GM19395 (cell line): ENCODE data around the gene MAP2K5.

ENCODE experiments used
- ATAC-seq: cut with Tn5 transposase; IDR thresholded peaks from one replicate; pipeline ENCODE4 v1.9.1; 2021; ENCODE audit warnings: mild to moderate bottlenecking, moderate library complexity; ENCODE audit not compliant: unreplicated experiment

MAP2K5 gene

DNA sequence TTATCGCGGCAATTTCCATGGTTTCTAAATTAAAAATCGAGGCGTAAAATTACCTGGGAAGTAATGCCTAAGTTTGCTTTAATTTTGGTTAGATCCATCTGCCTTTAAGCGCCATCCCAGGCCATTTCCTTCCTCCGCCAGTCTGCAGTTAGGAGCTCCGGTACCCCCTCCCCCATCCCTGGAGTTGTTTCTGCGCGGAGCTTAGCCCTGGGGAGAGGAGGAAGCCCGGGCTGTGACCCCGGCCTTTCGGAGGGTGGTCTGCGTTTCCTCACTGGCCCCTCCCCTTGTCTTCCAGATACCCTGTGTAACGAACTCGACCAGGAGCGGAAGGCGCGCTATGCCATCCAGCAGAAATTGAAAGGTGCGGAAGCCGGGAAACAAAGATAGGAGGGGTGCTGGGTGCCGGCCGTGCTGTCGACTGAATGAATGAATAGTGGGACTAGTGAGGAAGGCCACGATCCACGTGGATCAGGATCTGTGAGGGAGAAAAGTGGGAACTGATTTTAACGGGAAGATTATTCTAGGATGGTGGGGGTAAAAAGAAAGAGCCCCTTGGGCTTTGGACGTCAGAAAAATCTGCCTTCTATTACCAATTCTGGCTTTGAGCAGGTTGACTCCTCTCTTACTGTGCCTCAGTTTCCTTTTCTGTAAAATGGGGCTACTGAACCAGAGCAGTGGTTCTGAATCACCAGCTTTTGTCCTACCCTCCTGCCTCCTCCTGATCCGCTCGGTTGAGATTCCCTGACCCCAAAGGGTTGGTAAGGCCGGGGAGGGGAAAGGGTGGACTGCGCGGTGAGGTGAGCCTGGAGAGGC lies 290.6 kb downstream of the MAP2K5 start:
- ATAC-seq = no peak

- ATAC-seq = no peak
Observed at GRCh38 chr15:67833710-67834511, 291.4 kb downstream of the MAP2K5 start.

DNA sequence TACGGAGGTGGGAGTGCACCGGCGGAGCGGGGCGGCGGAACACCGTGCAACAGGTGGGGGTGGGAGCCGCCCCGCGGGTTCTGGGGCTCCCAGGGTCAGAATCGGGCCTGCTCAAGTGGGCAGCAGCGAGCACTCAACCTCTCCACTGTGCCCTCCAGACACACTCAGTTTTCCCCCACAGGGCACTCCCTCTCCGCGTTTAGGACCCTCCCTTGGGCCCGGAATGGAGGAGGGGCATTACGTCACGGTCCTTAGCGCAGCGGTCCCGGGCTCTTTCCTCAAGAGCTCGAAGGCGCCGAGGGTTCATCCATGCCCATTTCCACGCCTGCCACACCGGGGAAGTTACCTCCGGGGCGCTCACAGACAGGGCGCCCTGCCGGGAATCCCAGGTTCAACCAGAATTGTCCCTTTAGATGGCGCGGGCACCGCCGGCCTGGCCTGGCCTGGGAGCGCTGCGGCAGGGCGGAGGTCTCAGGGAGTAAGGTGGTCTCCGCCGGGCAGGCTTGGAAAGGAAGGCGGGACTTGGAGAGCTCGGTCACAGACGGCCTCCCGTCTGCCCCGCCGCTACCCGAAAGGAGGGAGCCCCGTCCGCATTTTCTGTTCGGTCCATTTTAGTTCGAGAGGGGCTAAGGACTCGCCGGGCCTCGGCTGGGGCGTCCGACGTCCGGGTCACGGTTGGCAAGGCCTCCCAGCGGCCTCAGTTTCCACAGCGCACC lies 292.2 kb downstream of the MAP2K5 start:
- no peak for ATAC-seq

DNA sequence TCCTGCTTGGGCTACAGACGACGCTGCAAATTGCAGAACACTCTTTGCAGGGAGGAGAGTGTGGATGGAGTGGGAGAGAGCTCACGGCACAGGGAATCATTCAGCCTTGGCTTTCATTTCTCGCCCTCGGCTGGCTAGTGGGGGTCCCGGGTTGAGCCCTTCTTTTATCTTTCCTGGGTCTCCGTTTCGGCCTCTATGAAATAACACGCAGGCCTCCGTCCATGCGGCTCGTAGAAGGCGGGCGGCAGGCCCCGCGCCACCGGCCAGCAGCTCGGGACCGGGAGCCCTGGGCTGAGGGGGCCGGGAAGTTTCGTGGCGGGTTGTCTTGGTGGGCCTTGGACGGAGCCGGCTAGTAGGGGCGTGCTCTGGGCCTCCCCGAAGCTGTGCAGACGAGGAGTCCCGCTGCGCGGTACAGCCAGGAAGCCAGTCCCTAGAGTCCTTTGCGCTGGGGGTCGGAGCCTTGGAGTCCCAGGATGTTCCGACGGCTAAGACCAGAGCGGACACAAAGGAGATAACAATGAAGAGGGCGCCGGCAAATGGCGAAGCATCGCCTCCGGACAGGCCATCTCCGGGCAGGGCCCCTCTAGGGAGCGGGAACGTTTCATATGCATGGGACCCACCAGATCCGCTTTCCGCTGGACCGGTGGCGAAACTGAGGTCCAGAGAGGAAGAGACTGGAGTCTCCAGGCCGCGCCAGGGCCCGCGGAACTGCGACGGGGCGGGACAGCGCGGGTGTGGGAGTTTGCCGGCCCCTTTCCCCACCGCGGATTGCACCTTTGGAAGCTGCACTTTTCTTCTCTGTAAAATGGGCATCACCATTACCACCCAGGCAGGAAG lies 293.0 kb downstream of the MAP2K5 start:
- no peak for ATAC-seq

DNA sequence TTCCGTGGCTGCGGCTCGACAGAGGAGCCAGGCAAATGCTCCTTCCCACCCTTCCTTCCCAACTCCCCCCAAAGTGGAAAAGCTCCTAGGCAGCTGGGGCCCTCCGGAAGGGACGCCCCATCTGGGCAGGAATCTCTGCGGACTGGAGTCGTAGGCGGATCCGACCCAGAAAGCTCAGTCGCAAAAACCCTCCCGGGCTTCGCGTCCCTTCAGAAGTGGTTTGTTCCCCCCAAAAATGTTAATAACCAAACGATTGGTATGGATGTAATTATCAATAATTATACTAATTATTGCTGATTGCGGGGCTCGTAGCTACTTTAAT lies 293.6 kb downstream of the MAP2K5 start:
- no peak for ATAC-seq

- ATAC-seq = no peak
Observed at GRCh38 chr15:67836477-67836876, 294.0 kb downstream of the MAP2K5 start.

DNA sequence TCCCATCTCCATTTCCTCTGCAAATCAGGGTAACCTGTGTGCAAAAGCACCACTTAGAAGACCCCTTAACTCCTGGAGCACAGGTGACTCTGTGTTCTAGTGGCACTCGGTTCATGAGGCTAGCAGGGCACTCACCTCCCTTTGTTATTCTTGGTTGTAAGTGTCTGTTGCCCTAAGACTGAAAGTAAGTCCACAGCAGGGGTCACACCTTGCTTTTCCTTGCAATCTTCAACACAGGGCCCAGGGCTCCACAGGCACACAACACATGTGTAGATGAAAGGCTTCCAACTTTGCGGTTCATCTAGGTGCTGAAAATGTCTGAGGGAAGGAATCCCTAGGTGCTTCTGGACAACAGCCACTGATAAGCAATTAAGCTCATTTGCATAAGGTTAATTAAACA lies 294.5 kb downstream of the MAP2K5 start:
- ATAC-seq = no peak

GRCh38 chr15:67838789-67839332 lies 296.4 kb downstream of the MAP2K5 start:
- no peak for ATAC-seq

- peak; percentile 25 for ATAC-seq
Observed at GRCh38 chr15:67839499-67839928, 297.0 kb downstream of the MAP2K5 start.

GRCh38 chr15:67839929-67840748 lies 297.6 kb downstream of the MAP2K5 start, which contains the start of gene RNU6-1:
Gene RNU6-1, minus strand, starts transcription at chr15:67840045.
- peak; percentile 83 for ATAC-seq

DNA sequence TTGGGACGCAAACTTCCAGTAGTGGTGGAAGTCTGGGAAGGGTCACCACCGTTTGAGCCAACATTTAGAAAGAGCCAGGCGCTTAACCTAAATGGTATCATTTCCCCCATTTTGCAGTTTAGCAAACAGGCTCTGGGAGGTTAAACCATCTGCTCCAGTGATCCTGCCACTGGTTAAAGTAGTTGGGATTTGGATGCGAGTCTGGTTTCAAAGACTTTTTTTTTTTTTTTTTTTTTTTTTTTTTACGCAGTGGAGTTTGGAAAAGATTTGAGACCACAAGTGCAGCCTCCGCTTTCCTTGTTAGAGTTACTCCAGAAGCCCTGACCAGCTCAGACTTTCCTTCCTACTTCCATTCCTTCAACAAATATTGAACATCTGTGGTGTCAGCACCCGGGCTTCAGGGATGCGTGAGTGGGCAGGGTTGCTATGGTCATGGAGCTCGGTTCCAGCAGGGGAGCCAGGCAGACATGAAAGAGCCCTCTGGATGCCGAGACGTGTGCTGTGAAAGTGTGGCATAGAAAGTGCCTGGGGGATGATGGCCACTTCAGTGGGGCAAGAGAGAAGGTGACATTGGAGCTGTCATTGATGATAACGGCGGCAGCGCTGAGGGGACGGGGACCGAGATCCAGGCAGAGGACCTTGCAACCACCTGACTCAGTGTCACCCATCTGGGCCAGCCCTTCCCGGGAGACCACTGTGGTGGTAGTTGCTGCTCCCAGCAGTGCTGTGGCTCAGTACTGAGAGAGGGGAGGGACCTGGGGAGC lies 298.4 kb downstream of the MAP2K5 start:
- no peak for ATAC-seq

GRCh38 chr15:67841513-67841762 lies 298.9 kb downstream of the MAP2K5 start:
- no peak for ATAC-seq

GRCh38 chr15:67843092-67843501 lies 300.6 kb downstream of the MAP2K5 start:
- no peak for ATAC-seq

DNA sequence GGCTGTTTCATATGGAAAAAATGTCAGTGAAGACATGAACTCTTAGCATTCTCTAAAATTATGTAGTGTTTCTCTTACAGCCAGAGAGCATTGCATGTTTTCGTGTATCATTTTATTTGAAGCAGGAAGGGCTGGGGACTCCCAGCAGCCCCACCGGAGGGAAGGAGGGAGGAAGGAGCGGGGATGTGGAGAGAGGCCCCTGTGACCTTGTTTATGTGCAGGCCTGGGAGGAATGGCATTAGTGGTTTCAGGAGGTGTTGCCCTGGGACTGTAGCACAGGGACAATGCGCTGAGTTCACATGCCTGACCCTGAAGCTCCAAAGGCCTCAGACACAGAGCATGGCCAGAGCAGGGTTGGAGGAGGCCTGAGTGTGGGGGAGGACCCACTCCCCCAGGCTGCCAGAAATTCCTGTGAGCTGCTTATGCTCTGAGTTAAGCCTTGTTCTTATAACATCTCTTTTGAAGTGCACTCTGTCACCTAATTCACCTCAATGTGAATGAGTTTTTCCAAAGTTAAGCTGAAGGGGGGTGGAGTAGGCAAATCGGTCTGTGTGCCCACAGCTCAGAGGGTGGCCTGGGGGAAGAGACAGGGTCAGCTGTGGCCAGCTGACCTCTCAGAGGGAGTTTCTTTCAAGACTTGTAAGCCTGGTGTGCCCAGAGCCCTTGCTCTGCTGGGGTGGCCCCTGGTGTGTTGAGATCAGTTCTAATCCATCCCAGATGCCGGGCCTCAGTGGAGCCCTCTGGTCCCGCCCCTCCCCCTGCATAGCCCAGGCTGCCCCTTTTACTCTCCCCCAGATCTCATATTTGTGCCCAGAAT lies 301.3 kb downstream of the MAP2K5 start:
- ATAC-seq = no peak

GRCh38 chr15:67845974-67846373 lies 303.5 kb downstream of the MAP2K5 start:
- ATAC-seq = no peak

GRCh38 chr15:67849538-67849937 lies 307.0 kb downstream of the MAP2K5 start:
- ATAC-seq = no peak

GRCh38 chr15:67850336-67850735 lies 307.8 kb downstream of the MAP2K5 start:
- ATAC-seq = no peak

GRCh38 chr15:67850994-67851571 lies 308.6 kb downstream of the MAP2K5 start:
- no peak for ATAC-seq
